ENCODE measurements around the gene TMEM213. TPM values are rescaled to one million over a fixed set of nuclear protein-coding genes. Genes with fewer than 3 reads are reported as not detected.
A peak's percentile ranks its signal among the peaks of the same experiment; 100 is the strongest.

Gene TMEM213
- total and polyA plus RNA-seq, 2 donors (not counting 1 experiment from before 2014, with no cell fraction given) = not detected

DNA sequence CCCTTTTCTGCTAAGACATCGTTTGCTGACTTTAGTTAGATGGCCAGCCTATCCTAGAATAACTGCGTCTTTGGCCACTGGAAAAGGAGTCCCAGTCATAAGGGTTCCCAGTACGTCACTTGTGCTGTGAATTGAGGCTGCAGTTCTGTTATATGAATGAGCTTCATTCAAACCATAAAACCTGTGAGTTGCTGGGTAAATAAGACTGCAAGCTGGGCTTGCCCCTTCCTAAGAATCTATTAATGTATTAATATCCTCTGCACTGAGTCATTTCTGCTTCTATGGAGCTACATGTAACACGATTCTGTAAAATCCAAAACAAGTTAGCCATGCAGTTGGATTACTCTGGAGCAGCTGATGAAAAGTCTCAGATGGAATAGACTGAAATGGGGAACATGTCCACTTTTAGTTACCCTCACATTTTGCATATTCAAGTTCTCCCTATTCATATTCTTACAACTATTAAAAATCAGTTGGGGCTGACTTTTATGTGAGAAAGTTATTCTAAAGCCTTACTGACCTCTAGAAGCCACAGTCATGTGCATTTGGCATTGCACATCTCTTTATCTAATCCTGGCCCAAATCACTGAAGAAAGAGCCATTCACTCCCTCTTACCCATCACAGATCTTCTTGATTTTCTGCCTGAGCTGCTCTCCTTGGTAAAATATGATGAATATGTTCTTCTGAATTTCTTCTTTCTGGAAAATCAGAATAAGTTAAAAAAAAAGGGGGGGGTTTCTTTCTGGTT is 41.8 kb upstream of the TMEM213 start:
- Histone ChIP-seq H3K27me3 (ENCODE audit: control insufficient read depth, insufficient read depth, low read length) (no peaks in the 10 kb centered on the region), H3K36me3 (ENCODE audit: control insufficient read depth, insufficient read depth, low read length) (no peaks in the 10 kb centered on the region), H2AFZ (ENCODE audit: low read length) (no peak overlapping the region), H3K9ac (ENCODE audit: insufficient read depth, low read length) (no peak overlapping the region), H3K9me3 (ENCODE audit: control insufficient read depth, insufficient read depth, low read depth, low read length) (no peaks in the 10 kb centered on the region), H4K20me1 (ENCODE audit: control insufficient read depth, extremely low read depth, insufficient read depth, low read length) (no peaks in the 10 kb centered on the region), H3K27ac (ENCODE audit: insufficient read depth, low read length) (no peak overlapping the region), H3K4me3 (replicated peaks in 1 of 4; ENCODE audit: control extremely low read depth in 1 of 4, insufficient read depth in 1 of 4, low read depth in 3 of 4, low read length in 4 of 4) (no peak overlapping the region), H3K79me2 (ENCODE audit: control insufficient read depth, insufficient read depth, low read length) (no peaks in the 10 kb centered on the region), H3K4me2 (ENCODE audit: extremely low read depth, insufficient read depth, low read length) (no peak overlapping the region), H3K4me1 (ENCODE audit: control insufficient read depth, extremely low read depth, insufficient read depth, low read length) (no peaks in the 10 kb centered on the region)
- TF ChIP-seq EZH2 (IDR thresholded peaks at IDR 0.05; ENCODE audit: low read length, missing control alignments) = no peak
- TF ChIP-seq, protein P1, sequence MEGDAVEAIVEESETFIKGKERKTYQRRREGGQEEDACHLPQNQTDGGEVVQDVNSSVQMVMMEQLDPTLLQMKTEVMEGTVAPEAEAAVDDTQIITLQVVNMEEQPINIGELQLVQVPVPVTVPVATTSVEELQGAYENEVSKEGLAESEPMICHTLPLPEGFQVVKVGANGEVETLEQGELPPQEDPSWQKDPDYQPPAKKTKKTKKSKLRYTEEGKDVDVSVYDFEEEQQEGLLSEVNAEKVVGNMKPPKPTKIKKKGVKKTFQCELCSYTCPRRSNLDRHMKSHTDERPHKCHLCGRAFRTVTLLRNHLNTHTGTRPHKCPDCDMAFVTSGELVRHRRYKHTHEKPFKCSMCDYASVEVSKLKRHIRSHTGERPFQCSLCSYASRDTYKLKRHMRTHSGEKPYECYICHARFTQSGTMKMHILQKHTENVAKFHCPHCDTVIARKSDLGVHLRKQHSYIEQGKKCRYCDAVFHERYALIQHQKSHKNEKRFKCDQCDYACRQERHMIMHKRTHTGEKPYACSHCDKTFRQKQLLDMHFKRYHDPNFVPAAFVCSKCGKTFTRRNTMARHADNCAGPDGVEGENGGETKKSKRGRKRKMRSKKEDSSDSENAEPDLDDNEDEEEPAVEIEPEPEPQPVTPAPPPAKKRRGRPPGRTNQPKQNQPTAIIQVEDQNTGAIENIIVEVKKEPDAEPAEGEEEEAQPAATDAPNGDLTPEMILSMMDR (conservative IDR thresholded peaks at IDR 0.05 in 1 of 2, IDR thresholded peaks at IDR 0.05 in 1 of 2; ENCODE audit: low read depth in 1 of 2, low read length in 2 of 2) = no peak
- peak; percentile 9 to 12 for DNase-seq (ENCODE audit: low read depth in 2 of 2)

- no peaks in the 10 kb centered on the region for H3K9me3 ChIP-seq (ENCODE audit: control insufficient read depth, insufficient read depth, low read depth, low read length)
- no peak overlapping the region for H3K27ac ChIP-seq (ENCODE audit: insufficient read depth, low read length)
- no peak overlapping the region for H3K4me3 ChIP-seq (replicated peaks in 1 of 4; ENCODE audit: control extremely low read depth in 1 of 4, insufficient read depth in 1 of 4, low read depth in 3 of 4, low read length in 4 of 4)
- DNase-seq (ENCODE audit: low read depth in 2 of 2) = peak in 1 of 2 donors; percentile 7
- no peak overlapping the region for H3K9ac ChIP-seq (ENCODE audit: insufficient read depth, low read length)
- no peaks in the 10 kb centered on the region for H3K4me1 ChIP-seq (ENCODE audit: control insufficient read depth, extremely low read depth, insufficient read depth, low read length)
- TF ChIP-seq, protein P1 (conservative IDR thresholded peaks at IDR 0.05 in 1 of 2, IDR thresholded peaks at IDR 0.05 in 1 of 2; ENCODE audit: low read depth in 1 of 2, low read length in 2 of 2) = no peak
- TF ChIP-seq EZH2 (IDR thresholded peaks at IDR 0.05; ENCODE audit: low read length, missing control alignments) = no peak
- H3K4me2 ChIP-seq (ENCODE audit: extremely low read depth, insufficient read depth, low read length) = no peak overlapping the region
- H3K79me2 ChIP-seq (ENCODE audit: control insufficient read depth, insufficient read depth, low read length) = no peaks in the 10 kb centered on the region
- no peak overlapping the region for H2AFZ ChIP-seq (ENCODE audit: low read length)
- H3K36me3 ChIP-seq (ENCODE audit: control insufficient read depth, insufficient read depth, low read length) = no peaks in the 10 kb centered on the region
- no peaks in the 10 kb centered on the region for H3K27me3 ChIP-seq (ENCODE audit: control insufficient read depth, insufficient read depth, low read length)
- no peaks in the 10 kb centered on the region for H4K20me1 ChIP-seq (ENCODE audit: control insufficient read depth, extremely low read depth, insufficient read depth, low read length)
These were observed 41.1 kb upstream of the TMEM213 start for GRCh38 chr7:138756591-138757242.

GRCh38 chr7:138768241-138768640 is 29.6 kb upstream of the TMEM213 start:
- no peaks in the 10 kb centered on the region for H3K27me3 ChIP-seq (ENCODE audit: control insufficient read depth, insufficient read depth, low read length)
- H3K4me3 ChIP-seq (replicated peaks in 1 of 4; ENCODE audit: control extremely low read depth in 1 of 4, insufficient read depth in 1 of 4, low read depth in 3 of 4, low read length in 4 of 4) = no peak overlapping the region
- no peak overlapping the region for H3K9ac ChIP-seq (ENCODE audit: insufficient read depth, low read length)
- no peak overlapping the region for H2AFZ ChIP-seq (ENCODE audit: low read length)
- no peaks in the 10 kb centered on the region for H3K9me3 ChIP-seq (ENCODE audit: control insufficient read depth, insufficient read depth, low read depth, low read length)
- no peak overlapping the region for H3K4me2 ChIP-seq (ENCODE audit: extremely low read depth, insufficient read depth, low read length)
- no peak overlapping the region for H3K27ac ChIP-seq (ENCODE audit: insufficient read depth, low read length)
- TF ChIP-seq EZH2 (IDR thresholded peaks at IDR 0.05; ENCODE audit: low read length, missing control alignments) = no peak
- TF ChIP-seq, protein P1 (conservative IDR thresholded peaks at IDR 0.05 in 1 of 2, IDR thresholded peaks at IDR 0.05 in 1 of 2; ENCODE audit: low read depth in 1 of 2, low read length in 2 of 2) = no peak
- H3K36me3 ChIP-seq (ENCODE audit: control insufficient read depth, insufficient read depth, low read length) = no peaks in the 10 kb centered on the region
- no peak for DNase-seq (ENCODE audit: low read depth in 2 of 2)
- H3K4me1 ChIP-seq (ENCODE audit: control insufficient read depth, extremely low read depth, insufficient read depth, low read length) = no peaks in the 10 kb centered on the region
- no peaks in the 10 kb centered on the region for H4K20me1 ChIP-seq (ENCODE audit: control insufficient read depth, extremely low read depth, insufficient read depth, low read length)
- no peaks in the 10 kb centered on the region for H3K79me2 ChIP-seq (ENCODE audit: control insufficient read depth, insufficient read depth, low read length)
